HS-5 (cell line): ENCODE results near the gene DEXI.
"Not testable (repeated sequence)": the region's sequence is repeated elsewhere in the genome, so short reads cannot be mapped to it uniquely, and the experiment has no call there.

ENCODE experiments used
- DNase-seq: peaks from one replicate; pipeline ENCODE4 v3.0.0-alpha.2; 2012; ENCODE audit warnings: low read depth

Gene DEXI

DNA sequence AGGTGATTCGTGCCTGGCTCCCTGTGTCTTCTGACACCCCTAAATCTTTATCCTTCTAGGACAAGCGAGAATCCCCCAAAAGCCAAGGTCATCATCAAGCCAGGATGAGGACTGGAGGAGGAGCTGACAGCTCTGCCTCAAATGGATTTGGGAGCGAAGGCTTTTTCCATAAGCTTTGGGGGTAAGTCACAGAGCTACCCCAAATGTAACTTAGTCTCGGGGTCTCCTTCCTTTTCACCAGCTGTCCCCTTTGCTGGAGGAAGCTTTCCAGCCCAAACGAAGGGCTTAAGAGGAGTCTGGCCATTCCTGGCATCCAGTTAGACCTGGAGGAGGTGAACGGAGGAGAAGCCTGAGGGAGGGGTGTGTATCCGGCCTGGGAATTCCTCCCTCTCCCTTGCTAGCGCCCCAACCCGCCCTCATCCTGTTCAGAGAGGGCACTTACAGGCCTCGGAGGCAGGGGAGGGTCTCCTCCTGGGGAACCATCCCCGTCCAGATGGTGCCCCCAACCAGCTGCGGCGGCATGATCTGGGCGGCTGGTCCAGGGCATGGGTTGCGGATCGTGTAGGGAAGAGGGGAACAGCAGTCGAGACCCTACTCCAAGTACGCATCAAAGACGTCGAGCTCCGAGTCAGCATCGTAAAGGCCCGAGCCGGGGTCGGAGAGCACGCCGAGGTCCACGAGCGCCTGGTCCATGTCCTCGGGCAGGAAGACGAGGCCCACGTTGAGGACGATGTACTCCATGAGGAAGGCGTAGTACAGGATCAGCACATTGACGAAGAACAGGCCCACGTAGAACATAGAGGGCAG, 938 bp downstream of the DEXI start:
- DNase-seq: no peak

GRCh38 chr16:10940501-10941079, 1.7 kb downstream of the DEXI start:
- no peak for DNase-seq

- DNase-seq: no peak
These were observed 2.5 kb downstream of the DEXI start for GRCh38 chr16:10939649-10940234.

DNA sequence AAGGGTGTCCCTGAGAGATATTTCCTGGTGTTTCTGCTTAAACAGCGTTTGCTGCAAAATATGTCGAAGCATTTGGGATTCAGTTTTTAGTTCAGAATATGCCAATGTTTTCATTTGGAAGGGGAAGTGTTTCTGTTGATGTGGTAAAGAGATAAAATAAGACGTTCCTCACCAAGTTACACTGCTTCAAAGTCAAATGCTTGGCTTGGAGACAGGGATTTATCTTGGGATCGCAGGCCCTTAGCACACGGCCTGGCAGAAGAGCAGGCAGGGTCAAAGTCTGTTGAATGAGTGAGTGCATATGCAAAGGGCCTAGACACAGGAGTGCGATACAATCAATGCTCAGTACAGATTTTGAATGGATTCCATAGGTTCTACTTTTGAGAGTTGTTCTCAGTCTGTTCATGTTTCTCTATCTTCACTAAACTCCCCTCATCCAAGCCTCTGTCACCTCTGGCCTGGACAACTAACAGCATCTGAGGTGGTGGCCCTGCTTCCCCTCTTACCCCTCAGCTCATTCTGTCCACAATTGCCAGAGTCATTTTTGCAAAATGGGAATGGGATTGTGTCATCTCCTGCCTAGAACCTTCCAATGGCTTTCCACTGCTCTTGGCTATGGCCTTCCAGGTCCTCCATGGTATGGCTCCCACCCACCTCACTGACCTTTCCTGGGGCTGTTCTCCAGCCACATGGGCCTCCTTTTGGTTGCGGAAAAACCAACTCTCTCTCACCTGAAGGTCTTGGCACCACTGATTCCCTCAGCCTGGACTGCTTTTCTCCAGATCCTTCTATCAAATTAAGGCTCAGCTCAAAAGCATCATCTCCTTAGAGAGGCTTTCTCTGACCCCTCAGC, 3.2 kb downstream of the DEXI start:
- no peak for DNase-seq

DNA sequence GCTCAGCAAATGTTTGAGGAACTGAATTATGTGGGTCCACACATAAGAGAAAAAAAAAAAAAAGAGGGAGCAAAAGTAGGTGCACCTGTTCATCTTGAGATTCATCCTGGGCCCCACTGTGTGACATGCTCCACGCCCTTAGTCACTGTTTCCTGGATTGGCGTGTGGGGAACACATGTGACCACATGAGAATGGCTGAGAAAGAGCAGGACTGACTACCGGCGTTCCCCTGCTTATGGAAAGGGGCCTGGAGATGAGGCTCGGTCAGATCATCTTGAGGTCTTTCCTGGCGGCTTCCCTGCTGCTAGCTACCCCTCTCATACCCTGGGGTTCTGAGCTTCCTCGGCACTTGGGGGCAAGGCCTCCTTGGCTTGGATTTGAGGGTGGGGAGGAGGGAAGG, 3.9 kb downstream of the DEXI start:
- no peak for DNase-seq

DNA sequence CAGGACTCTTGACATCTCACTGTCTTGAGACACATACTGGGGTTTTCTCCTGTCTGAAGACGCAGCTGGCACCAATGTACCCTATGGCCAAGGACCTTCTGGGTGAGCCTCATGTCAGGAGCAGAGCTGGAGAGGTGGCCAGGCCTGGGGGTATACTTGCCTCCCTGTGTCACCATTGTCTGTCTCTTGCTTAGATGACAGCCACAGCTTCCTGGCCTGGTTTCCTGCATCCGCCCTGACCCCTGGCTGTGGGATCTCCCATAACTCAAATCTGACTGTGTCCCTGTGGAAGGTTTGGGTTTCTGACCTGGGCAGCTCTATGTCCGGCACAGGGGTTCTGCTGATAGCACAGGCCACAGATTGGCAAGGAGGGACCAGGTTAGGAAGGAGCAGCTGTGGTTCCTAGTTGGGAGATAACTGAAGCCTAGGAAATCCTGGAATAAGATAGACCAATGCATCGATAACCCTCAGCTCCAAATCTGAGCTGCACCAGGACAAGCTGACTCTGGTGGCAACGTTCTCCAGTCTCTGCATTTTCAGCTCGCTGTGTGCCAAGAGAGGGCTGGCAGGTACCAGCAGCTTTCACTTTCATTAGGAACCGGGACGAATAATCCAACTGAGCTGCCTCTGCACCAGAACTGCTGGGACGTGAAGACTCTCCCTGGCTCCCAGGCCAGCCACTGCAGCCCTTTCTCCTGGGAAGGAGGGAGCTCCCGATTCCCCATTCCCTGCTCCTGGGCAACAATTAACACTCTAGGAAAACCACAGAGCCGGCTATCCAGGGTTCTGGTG, 5.0 kb downstream of the DEXI start:
- no peak for DNase-seq

GRCh38 chr16:10936272-10936984, 5.8 kb downstream of the DEXI start:
- no peak for DNase-seq

- no peak for DNase-seq
These were observed 6.9 kb downstream of the DEXI start for GRCh38 chr16:10935226-10935915.

GRCh38 chr16:10934325-10935107, 7.8 kb downstream of the DEXI start:
- no peak for DNase-seq

- no peak for DNase-seq
These were observed 8.4 kb downstream of the DEXI start for GRCh38 chr16:10933865-10934264.

- DNase-seq: no peak
These were observed 9.1 kb downstream of the DEXI start for GRCh38 chr16:10932959-10933710.

- no peak for DNase-seq
These were observed 10.2 kb downstream of the DEXI start for GRCh38 chr16:10931977-10932632.

DNA sequence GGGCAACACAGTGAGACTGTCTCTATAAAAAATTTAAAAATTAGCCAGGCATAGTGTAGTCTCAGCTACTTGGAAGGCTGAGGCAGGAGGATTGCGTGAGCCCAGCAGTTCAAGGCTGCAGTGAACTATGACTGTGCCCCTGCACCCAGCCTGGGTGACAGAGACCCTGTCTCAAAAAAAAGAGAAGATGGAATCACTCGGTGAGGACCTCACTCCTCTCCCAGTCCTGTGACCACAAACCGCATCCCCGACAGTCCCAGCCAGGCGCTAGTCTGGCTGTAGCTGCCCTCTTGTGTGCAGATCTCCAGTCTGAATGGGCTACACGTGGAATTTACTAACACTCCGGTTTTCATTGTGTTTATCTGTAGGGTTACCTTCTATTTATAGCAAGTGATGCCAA, 11.1 kb downstream of the DEXI start:
- no peak for DNase-seq

DNA sequence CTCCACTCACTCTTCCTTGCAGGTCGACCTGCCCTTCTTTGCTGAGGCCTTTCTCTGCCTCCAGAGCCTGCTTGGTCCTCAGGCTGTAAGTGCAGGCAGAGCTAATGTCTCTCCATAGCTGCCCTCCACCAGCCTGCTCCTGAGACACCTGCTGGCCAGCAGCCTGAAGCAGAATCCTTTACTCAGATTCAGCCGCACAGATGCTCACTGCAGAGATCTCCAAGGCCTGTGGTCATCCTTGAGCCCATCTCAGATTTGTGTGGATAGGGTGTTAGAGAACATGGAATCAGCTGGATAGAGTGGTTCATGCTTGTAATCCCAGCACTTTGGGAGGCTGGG, 11.5 kb downstream of the DEXI start:
- DNase-seq: no peak

DNA sequence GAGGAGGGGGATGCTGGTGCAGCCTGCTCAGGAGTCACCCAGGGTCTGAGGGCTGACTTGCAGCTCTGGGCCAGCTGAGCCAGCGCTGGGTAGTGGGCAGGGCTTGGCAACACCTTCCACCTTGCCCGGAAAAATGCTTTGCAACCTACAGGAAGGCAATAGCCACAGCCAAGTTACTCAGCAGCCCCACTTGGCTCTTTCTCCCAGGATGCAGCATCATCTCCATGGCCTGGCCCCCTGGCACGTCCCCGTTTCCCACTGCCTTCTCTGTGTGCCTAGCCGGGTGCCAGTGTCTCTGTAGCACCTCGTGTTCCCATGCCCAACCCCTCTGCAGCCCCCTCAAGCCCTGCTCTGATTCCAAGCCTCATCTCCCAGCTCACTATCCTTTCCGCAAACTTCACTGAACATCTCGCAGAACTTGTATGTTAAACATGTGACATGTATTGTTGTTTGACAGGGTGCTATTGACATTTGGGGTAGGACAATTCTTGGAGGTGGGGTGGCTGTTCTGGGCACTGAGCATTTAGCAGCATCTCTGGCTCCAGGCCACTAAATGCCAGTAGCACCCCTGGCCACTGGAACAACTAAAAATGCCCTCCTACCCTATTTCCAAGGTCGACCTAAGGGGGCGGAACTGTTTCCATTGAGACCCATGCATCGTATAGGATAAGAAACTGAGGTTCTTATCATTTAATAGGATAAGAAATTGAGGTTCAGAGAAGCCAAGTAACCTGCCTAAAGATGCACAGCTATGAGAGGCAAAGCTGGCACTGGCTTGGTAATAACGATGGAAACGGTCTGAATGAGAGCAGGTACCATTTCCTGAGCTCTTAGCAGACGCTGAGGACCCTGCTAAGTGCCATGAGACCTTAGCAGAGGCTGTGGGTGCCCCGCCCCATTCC, 12.2 kb downstream of the DEXI start:
- DNase-seq: no peak

DNA sequence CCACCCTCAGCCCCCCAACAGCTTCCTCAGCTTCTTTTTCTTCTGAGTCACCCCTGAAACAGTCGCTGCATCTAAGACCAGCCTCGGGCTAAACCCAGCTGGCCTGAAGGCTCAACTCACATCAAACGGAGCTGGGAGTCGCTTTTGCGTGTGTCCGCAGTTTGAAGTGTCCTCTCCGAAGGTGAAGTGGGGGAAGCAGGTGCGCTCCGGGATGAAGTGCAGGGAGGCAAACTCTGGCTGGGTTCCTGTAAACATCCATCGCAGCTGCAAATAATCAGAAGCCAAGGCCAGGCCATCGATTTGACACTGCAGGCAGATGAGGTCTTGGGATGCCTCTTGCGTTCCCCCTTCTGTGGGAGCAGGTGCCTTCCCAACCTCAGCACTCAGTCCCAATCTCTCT, 13.2 kb downstream of the DEXI start:
- DNase-seq: not testable (repeated sequence)

DNA sequence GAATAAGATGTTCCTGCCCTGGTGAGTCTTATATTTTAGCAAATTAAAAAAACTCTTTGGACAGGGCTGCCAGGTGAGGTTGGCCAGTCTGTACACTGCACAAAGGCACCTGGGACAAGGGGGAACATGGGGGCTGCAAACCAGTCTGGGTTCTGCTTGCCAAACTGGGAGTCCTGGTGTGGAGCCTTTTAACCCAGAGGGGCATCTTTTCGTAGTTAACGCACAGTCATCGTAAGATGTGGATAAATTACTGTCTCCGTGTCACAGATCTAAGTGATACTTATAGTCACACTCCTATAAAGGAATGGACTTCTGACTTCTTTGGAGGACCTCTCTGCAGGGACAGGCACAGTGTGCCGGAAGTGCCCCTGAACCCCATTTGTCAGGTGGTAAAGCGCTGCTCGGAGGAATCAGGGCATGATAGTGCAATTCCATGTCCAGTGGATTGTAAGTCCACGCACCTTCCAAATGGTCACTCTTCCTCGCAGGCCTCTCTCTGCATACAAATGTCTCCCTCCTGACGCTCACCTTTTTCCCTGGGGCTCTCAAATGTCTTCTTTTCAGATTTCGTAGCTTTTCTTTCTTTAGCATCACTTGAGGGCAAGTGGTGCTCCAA, 14.7 kb downstream of the DEXI start:
- no peak for DNase-seq
